IMR-90 (cell line): Measurements from ENCODE around the gene DOCK1. TPM values are rescaled to one million over a fixed set of nuclear protein-coding genes. Genes with fewer than 3 reads are reported as not detected.

Experiments
- ATAC-seq: fragments of 200-7000 bp; cut with Tn5 transposase; 2 replicates; pipeline ENCODE4 v1.9.1; 2020; ENCODE audit warnings: low read depth, mild to moderate bottlenecking, moderate library complexity
- BruUV-seq: library from RNA; stranded (reverse); fragments of 400-500 nt; replicated peaks from 2 replicates; lab custom pipeline; 2021; lab: Mats Ljungman, UMichigan
- CTCF ChIA-PET: fragments of 300-600 bp; formaldehyde crosslinking; extraction: SDS; loops from one replicate; lab custom pipeline; 2021; ENCODE audit warnings: antibody characterized with exemption; lab: Yijun Ruan, JAX
- POLR2A ChIA-PET: fragments of 300-600 bp; sonication (Branson Sonifier 250); formaldehyde crosslinking; loops from one replicate; lab custom pipeline; 2022; ENCODE audit warnings: antibody characterized with exemption; ENCODE audit not compliant: unreplicated experiment; lab: Charles Lee
- DNase-seq: peaks from one replicate; pipeline ENCODE4 v3.0.0; 2013
- H2AFZ ChIP-seq: replicated peaks from 2 replicates; pipeline ENCODE3; 2013; ENCODE audit warnings: low read length, mild to moderate bottlenecking; ENCODE audit not compliant: poor library complexity
- H2AK5ac ChIP-seq: 2 replicates; pipeline ENCODE4 v1.6.1; 2013; ENCODE audit warnings: low read depth, low read length, inconsistent platforms
- H2AK9ac ChIP-seq: replicated peaks from 2 replicates; pipeline ENCODE3; 2013; ENCODE audit warnings: mild to moderate bottlenecking, low read depth, low read length, moderate library complexity; ENCODE audit not compliant: poor library complexity
- H2BK120ac ChIP-seq: 2 replicates; pipeline ENCODE4 v1.6.1; 2013; ENCODE audit warnings: low read depth, low read length, inconsistent platforms
- H2BK15ac ChIP-seq: 3 replicates; pipeline ENCODE4 v1.6.1; 2013; ENCODE audit warnings: low read depth, low read length, inconsistent platforms
- H2BK20ac ChIP-seq: 2 replicates; pipeline ENCODE4 v1.6.1; 2013; ENCODE audit warnings: low read depth, mild to moderate bottlenecking, inconsistent platforms, low read length, moderate library complexity
- H2BK5ac ChIP-seq: 2 replicates; pipeline ENCODE4 v1.6.1; 2013; ENCODE audit warnings: mild to moderate bottlenecking, low read depth, low read length, inconsistent platforms; ENCODE audit not compliant: poor library complexity, severe bottlenecking
- H3K14ac ChIP-seq: replicated peaks from 2 replicates; pipeline ENCODE4 v1.6.1; 2013; ENCODE audit warnings: low read depth, low read length, inconsistent platforms
- H3K18ac ChIP-seq: 2 replicates; pipeline ENCODE4 v1.6.1; 2013; ENCODE audit warnings: low read depth, low read length, control low read depth
- H3K23ac ChIP-seq: 2 replicates; pipeline ENCODE4 v1.6.1; 2013; ENCODE audit warnings: low read depth, low read length, inconsistent platforms
- H3K27ac ChIP-seq: 2 replicates; pipeline ENCODE4 v1.5.1; 2013; ENCODE audit warnings: mild to moderate bottlenecking, control low read depth, low read length; ENCODE audit not compliant: insufficient read depth
- H3K27me3 ChIP-seq: 2 replicates; pipeline ENCODE4 v1.6.1; 2013; ENCODE audit warnings: low read length; ENCODE audit not compliant: control insufficient read depth, insufficient read depth
- H3K36me3 ChIP-seq: 2 replicates; pipeline ENCODE4 v1.6.1; 2013; ENCODE audit warnings: low read length, mixed read lengths; ENCODE audit not compliant: control insufficient read depth, insufficient read depth
- H3K4ac ChIP-seq: 2 replicates; pipeline ENCODE4 v1.6.1; 2013; ENCODE audit warnings: low read depth, low read length, inconsistent platforms
- H3K4me1 ChIP-seq: 2 replicates; pipeline ENCODE4 v1.6.1; 2013; ENCODE audit warnings: low read length, mixed read lengths; ENCODE audit not compliant: control insufficient read depth, insufficient read depth
- H3K4me2 ChIP-seq: 2 replicates; pipeline ENCODE4 v1.6.1; 2013; ENCODE audit warnings: low read depth, mild to moderate bottlenecking, control low read depth, low read length, moderate library complexity
- H3K4me3 ChIP-seq: 2 replicates; pipeline ENCODE4 v1.5.1; 2013; ENCODE audit warnings: low read depth, mild to moderate bottlenecking, control low read depth, low read length, moderate library complexity; ENCODE audit not compliant: insufficient read depth
- H3K56ac ChIP-seq: 2 replicates; pipeline ENCODE4 v1.6.1; 2013; ENCODE audit warnings: low read length, inconsistent platforms; ENCODE audit not compliant: insufficient read depth; ENCODE audit errors: extremely low read depth
- H3K79me1 ChIP-seq, 2 experiments: 2 replicates each; pipeline ENCODE4 v1.6.1; 2013; ENCODE audit warnings: low read length in 2 of 2, inconsistent platforms in 1 of 2, low read depth in 1 of 2
- H3K9ac ChIP-seq: 2 replicates; pipeline ENCODE4 v1.6.1; 2013; ENCODE audit warnings: low read depth, low read length, control low read depth
- H3K9me1 ChIP-seq: 2 replicates; pipeline ENCODE4 v1.6.1; 2013; ENCODE audit warnings: low read length, inconsistent platforms; ENCODE audit not compliant: insufficient read depth
- H3K9me3 ChIP-seq: 2 replicates; pipeline ENCODE4 v1.6.1; 2013; ENCODE audit warnings: low read length; ENCODE audit not compliant: control insufficient read depth, insufficient read depth
- H4K20me1 ChIP-seq: 2 replicates; pipeline ENCODE4 v1.6.1; 2013; ENCODE audit warnings: low read length, inconsistent platforms; ENCODE audit not compliant: insufficient read depth
- H4K5ac ChIP-seq: 2 replicates; pipeline ENCODE4 v1.6.1; 2013; ENCODE audit warnings: mild to moderate bottlenecking, low read depth, low read length, control low read depth
- H4K8ac ChIP-seq, 2 experiments: 2 replicates each; pipeline ENCODE4 v1.6.1; 2013; ENCODE audit warnings: low read depth in 2 of 2, low read length in 2 of 2, control low read depth in 1 of 2, inconsistent platforms in 1 of 2
- H4K91ac ChIP-seq: 2 replicates; pipeline ENCODE4 v1.6.1; 2013; ENCODE audit warnings: low read depth, low read length, inconsistent platforms; ENCODE audit not compliant: insufficient read depth
- CTCF ChIP-seq: conservative IDR thresholded peaks from 2 replicates; pipeline ENCODE4 v1.5.1; 2012; ENCODE audit warnings: mild to moderate bottlenecking, low read depth, low read length, improper control_type of control experiment
- MAFK ChIP-seq: IDR thresholded peaks from 2 replicates; pipeline ENCODE4 v1.6.1; 2012; ENCODE audit warnings: low read depth, low read length, improper control_type of control experiment
- MAZ ChIP-seq: IDR thresholded peaks from 2 replicates; pipeline ENCODE4 v1.6.1; 2012; ENCODE audit warnings: low read depth, mild to moderate bottlenecking, low read length, improper control_type of control experiment, moderate library complexity, borderline replicate concordance
- WGBS, 2 experiments: methylation state at CpG; one replicate each; pipeline versions ENCODE4 v1.1.5 to v1.1.7; 2013; ENCODE audit warnings: missing lambda C conversion rate in 2 of 2; ENCODE audit not compliant: insufficient read length in 1 of 2; ENCODE audit errors: extremely low coverage in 2 of 2; 5-methylcytosine and 5-hydroxymethylcytosine counted together
- dilution Hi-C: fragments of 300-500 bp; cut with HindIII; formaldehyde crosslinking; loops from one replicate; pipeline ENCODE4 v1.14.3; 2018; ENCODE audit warnings: low sequenced_read_pairs; ENCODE audit not compliant: unreplicated experiment
- in situ Hi-C: fragments of 300-500 bp; cut with MboI; formaldehyde crosslinking; loops from 3 replicates; pipeline ENCODE4 v1.14.3; 2019; ENCODE audit warnings: low sequenced_read_pairs, inconsistent platforms, mixed read lengths
- intact Hi-C: fragments of 100-400 bp; cut with micrococcal nuclease; formaldehyde crosslinking; loops from 2 replicates; pipeline ENCODE4 v1.10.0; 2022
- polyA plus RNA-seq, 3 experiments: library from polyadenylated mRNA; depleted of rRNA; stranded (reverse); fragments of >200 nt; gene quantifications; 2 replicates each; pipeline ENCODE4 v1.2.3, GENCODE V29; 2012; ENCODE audit warnings: low replicate concordance in 1 of 3
- total RNA-seq: library from RNA; depleted of rRNA; stranded (reverse); fragments of >200 nt; gene quantifications from 2 replicates; pipeline ENCODE4 v1.2.3, GENCODE V29; 2012

DOCK1 gene
- total and polyA plus RNA-seq, 2 of the 4 experiments (the other 2 are of a cell fraction), result 28.2 to 71.0 TPM

- Histone ChIP-seq H3K27ac (no peak overlapping the region), H3K4me3 (no peak overlapping the region), H2BK5ac (no peak overlapping the region), H3K9me3 (no peaks in the 10 kb centered on the region), H3K18ac (no peak overlapping the region), H3K4ac (no peak overlapping the region), H3K56ac (no peak overlapping the region), H3K9ac (no peak overlapping the region), H2BK120ac (no peak overlapping the region), H3K14ac (no peak overlapping the region), H3K9me1 (peaks cover 8% of the 10 kb centered on the region), H4K8ac (no peak overlapping the region), H3K4me2 (no peak overlapping the region), H3K23ac (no peak overlapping the region), H3K4me1 (peaks cover 8% of the 10 kb centered on the region), H3K79me1 (no peaks in the 10 kb centered on the region; a peak in 1 of 4 replicates), H2BK15ac (no peak overlapping the region), H2AK5ac (no peak overlapping the region), H4K20me1 (peaks cover 8% of the 10 kb centered on the region; the same call in 1 of the 2 replicates), H2AFZ (no peak overlapping the region), H3K27me3 (no peaks in the 10 kb centered on the region), H4K5ac (no peak overlapping the region), H2BK20ac (no peak overlapping the region), H4K91ac (no peak overlapping the region), H2AK9ac (no peak overlapping the region), H3K36me3 (peaks cover 26% of the 10 kb centered on the region)
- BruUV-seq, result no TSS peak
- TF ChIP-seq MAFK (no peak), MAZ (no peak), CTCF (no peak)
- no CpG with 5 or more reads among the region's 7 CpGs for WGBS, 2 experiments
- DNase-seq (no peak), ATAC-seq (no peak)
- dilution Hi-C loops (no loop called here), intact Hi-C loops (no loop called here), in situ Hi-C loops (no loop called here)
- ChIA-PET CTCF (no interaction called here), POLR2A (no interaction called here)
Measured at GRCh38 chr10:127370601-127371000, 465.4 kb downstream of the DOCK1 start.
